Naive B cell (primary cell): ENCODE data around the gene DGKI. TPM values are rescaled to one million over a fixed set of nuclear protein-coding genes. Genes with fewer than 3 reads are reported as not detected.
A peak's percentile ranks its signal among the peaks of the same experiment; 100 is the strongest.
"Not testable (repeated sequence)": the region's sequence is repeated elsewhere in the genome, so short reads cannot be mapped to it uniquely, and the experiment has no call there.

ENCODE experiments used
- ATAC-seq, 2 donors: fragments of 150-1000 bp; cut with Tn5 transposase; 2 replicates each; pipeline ENCODE4 v1.10.0; 2021; ENCODE audit warnings: low read depth in 2 of 2, mild to moderate bottlenecking in 2 of 2, moderate library complexity in 2 of 2
- DNase-seq: peaks from one replicate; pipeline ENCODE4 v3.0.0; 2022
- H3K27ac Mint-ChIP-seq, 6 donors: one replicate each; pipeline ENCODE4 v1.8.0; 2020 to 2022; ENCODE audit warnings: mild to moderate bottlenecking in 6 of 6, mixed read lengths in 6 of 6, moderate library complexity in 5 of 6, inconsistent platforms in 2 of 6
- H3K27me3 Mint-ChIP-seq, 3 donors: one replicate each; pipeline ENCODE4 v1.8.0; 2021 to 2022; ENCODE audit warnings: mixed read lengths in 3 of 3, mild to moderate bottlenecking in 1 of 3
- H3K36me3 Mint-ChIP-seq, 2 donors: one replicate each; pipeline ENCODE4 v1.8.0; 2020 to 2022; ENCODE audit warnings: mixed read lengths in 2 of 2, inconsistent platforms in 1 of 2, mild to moderate bottlenecking in 1 of 2
- H3K4me1 Mint-ChIP-seq, 3 donors: one replicate each; pipeline ENCODE4 v1.8.0; 2020 to 2022; ENCODE audit warnings: mixed read lengths in 3 of 3, inconsistent platforms in 1 of 3, mild to moderate bottlenecking in 1 of 3, moderate library complexity in 1 of 3
- H3K4me3 Mint-ChIP-seq, 8 donors: one replicate each; pipeline ENCODE4 v1.8.0; 2020 to 2022; ENCODE audit warnings: mild to moderate bottlenecking in 8 of 8, mixed read lengths in 8 of 8, moderate library complexity in 8 of 8, inconsistent platforms in 2 of 8
- H3K9me3 Mint-ChIP-seq, 7 donors: one replicate each; pipeline ENCODE4 v1.8.0; 2020 to 2022; ENCODE audit warnings: mixed read lengths in 7 of 7, mild to moderate bottlenecking in 5 of 7, inconsistent platforms in 2 of 7, moderate library complexity in 1 of 7
- polyA plus RNA-seq, 6 donors: library from polyadenylated mRNA; unstranded; fragments of 300-500 nt; fragmentation: Illumina TruSeq; gene quantifications; one replicate each; pipeline ENCODE4 v1.2.3, GENCODE V29; 2021; ENCODE audit warnings: low read depth in 6 of 6

Gene DGKI
- polyA plus RNA-seq, 6 donors from 2014 or later, result not detected

DNA sequence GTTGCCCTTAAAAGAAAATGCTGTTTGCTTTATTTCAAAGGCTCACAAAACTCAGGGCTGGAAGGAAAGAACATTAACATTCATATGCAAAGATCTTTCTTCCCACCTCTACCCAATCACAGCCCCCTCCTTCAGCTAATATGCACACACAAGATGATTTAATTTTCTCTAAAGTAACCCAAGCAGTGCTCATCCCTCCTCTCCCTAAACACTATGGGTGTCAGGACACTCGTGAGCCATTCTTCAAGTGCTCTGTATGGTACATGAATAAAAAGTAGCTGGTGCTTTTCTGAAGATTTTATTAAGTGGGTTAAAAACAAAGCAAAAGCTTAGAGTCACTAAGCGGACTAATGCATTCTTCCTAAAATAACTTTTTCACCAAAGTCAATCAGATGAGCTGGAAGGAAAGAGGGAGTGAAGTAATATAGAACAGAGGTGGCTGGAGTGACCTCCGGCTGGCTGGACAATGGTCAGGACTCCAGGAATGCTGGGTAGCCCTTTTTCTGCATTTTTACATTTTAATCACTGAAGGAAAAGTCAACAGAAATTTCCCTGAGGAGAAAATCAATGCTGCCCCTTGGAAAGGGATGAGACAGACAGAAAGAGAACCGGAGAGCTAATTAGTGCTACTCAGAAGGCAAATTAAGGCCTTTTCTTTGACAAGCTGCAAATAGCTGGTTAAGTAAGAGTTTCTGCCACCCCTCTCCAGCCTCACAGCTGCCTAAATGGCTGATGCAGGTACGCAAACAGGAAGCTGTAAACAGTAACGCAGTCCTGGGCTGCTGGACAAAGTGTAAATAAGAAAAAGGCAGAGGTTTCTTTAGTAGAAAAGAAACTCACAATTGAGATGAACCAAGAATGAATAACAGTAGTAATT lies 6.6 kb downstream of the DGKI start:
- peaks cover 26 to 60% (median 60%) of the 10 kb centered on the region in 3 donors for H3K27me3 Mint-ChIP-seq

GRCh38 chr7:137838706-137839315 lies 8.0 kb downstream of the DGKI start:
- DNase-seq (no peak), ATAC-seq (no peak)
- Mint-ChIP-seq H3K27me3 (peaks cover 18 to 53% (median 47%) of the 10 kb centered on the region in 3 donors), H3K27ac (no peak overlapping the region), H3K4me1 (no peaks in the 10 kb centered on the region), H3K9me3 (peaks cover 0 to 5% (median 3%) of the 10 kb centered on the region in 7 donors), H3K36me3 (no peaks in the 10 kb centered on the region), H3K4me3 (no peak overlapping the region)

More for the DNA sequence above, 6.6 kb downstream of the DGKI start:
- no peak overlapping the region for H3K27ac Mint-ChIP-seq
- H3K9me3 Mint-ChIP-seq, result peaks cover 0 to 6% (median 0%) of the 10 kb centered on the region in 7 donors
- no peaks in the 10 kb centered on the region for H3K4me1 Mint-ChIP-seq
- no peak for ATAC-seq
- no peaks in the 10 kb centered on the region for H3K36me3 Mint-ChIP-seq
- peak overlapping the region in 1 of 8 donors; percentile 59 for H3K4me3 Mint-ChIP-seq
- DNase-seq, result no peak

DNA sequence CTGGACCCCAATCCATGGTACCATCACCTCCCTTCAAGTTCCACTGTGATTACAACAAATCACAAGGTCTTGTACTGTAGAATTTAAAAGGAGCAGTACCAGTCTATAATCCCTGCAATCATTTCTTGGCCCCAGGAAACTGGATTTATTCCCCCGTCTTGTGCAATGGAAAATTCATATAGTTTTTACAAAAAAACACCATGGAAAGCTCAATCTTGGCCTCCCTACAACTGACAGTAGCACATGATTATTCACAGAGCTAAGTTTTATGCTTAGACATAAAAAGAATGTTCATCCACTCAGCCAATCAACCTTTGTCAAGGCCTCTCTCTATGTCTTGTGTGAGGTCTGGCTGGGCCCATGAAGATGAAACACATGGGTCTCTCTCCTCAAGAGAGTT lies 10.2 kb downstream of the DGKI start:
- no peaks in the 10 kb centered on the region for H3K4me1 Mint-ChIP-seq
- H3K9me3 Mint-ChIP-seq, result peaks cover 3 to 24% (median 18%) of the 10 kb centered on the region in 7 donors
- no peak for DNase-seq
- H3K4me3 Mint-ChIP-seq, result no peak overlapping the region
- no peak for ATAC-seq
- H3K36me3 Mint-ChIP-seq, result peaks cover 6 to 8% of the 10 kb centered on the region in 2 donors
- peaks cover 17 to 35% (median 25%) of the 10 kb centered on the region in 3 donors for H3K27me3 Mint-ChIP-seq
- H3K27ac Mint-ChIP-seq, result no peak overlapping the region

DNA sequence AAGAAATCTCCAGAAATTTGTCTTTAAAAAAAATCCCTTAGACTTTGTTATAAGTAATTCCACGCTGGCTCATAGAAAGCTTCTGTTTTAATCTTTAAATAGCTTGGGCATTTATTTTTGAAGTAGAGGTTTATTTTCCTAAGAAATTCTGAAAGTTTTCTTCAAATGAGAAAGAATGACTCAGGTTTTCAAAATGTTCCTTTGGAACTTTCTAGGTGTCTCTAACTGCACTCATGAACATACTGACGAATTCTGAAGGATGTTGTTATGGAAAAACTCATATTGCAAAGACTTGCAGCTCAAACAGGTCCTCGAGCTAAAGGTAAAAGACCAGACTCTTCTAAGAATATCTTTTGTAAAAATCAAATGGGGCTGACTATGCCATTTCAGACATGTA lies 10.7 kb downstream of the DGKI start:
- H3K36me3 Mint-ChIP-seq, result peaks cover 6 to 8% of the 10 kb centered on the region in 2 donors
- H3K27me3 Mint-ChIP-seq, result peaks cover 17 to 32% (median 21%) of the 10 kb centered on the region in 3 donors
- H3K27ac Mint-ChIP-seq, result no peak overlapping the region
- H3K9me3 Mint-ChIP-seq, result peaks cover 3 to 28% (median 18%) of the 10 kb centered on the region in 7 donors
- ATAC-seq (no peak), DNase-seq (no peak)
- H3K4me1 Mint-ChIP-seq, result no peaks in the 10 kb centered on the region
- no peak overlapping the region for H3K4me3 Mint-ChIP-seq

DNA sequence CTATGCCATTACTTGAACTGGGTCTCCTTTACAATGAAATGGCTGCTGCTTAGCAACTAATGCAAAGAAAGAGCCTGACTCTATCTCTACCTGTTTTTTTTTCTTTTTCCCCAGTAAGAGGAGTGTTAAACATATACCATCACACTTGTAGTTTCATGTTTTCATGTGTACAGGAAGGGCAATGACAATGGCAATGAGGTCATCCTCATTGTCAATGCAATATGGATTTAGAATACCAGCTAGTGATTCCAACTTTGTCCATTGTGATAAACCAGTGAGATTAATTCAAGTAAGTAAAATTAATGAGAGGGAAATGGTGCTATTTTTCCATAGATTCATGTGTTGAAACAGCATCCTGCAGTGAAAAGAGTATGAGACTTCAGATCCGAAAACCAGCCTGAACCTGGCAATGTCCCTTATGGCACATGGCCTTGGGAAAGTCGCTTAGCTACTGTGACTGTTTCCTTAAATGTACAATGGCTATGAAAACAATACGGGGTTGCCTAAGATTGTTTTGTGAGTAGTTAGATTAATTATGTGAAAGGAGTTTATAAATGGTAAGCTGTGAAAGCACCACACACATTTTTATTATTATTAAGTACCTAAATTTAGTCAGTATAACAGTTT lies 11.2 kb downstream of the DGKI start:
- Mint-ChIP-seq H3K9me3 (peaks cover 3 to 33% (median 18%) of the 10 kb centered on the region in 7 donors), H3K36me3 (peaks cover 6 to 8% of the 10 kb centered on the region in 2 donors), H3K27me3 (peaks cover 18 to 32% (median 21%) of the 10 kb centered on the region in 3 donors), H3K4me1 (no peaks in the 10 kb centered on the region), H3K27ac (no peak overlapping the region), H3K4me3 (no peak overlapping the region)
- no peak for DNase-seq
- ATAC-seq, result no peak

DNA sequence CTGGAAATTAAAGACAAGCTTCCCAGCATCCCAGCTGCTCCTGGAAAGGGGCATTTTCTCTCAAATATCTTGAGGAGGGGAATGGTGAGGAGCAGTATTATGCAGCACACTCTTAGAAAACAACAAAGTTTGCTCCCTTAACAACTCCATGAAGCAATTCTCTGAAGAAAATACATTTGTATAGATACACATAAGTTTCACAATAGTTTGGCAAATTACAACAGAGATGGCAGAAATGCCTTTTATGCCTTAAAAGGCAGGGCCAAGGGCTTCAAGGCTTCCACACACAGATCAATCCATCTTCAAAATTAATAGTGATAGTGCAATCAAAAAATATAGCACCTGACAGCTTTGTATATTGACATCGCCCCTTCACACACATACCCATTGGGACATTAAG lies 12.2 kb downstream of the DGKI start:
- no peak for DNase-seq
- H3K27me3 Mint-ChIP-seq, result peaks cover 13 to 26% (median 21%) of the 10 kb centered on the region in 3 donors
- no peak for ATAC-seq

DNA sequence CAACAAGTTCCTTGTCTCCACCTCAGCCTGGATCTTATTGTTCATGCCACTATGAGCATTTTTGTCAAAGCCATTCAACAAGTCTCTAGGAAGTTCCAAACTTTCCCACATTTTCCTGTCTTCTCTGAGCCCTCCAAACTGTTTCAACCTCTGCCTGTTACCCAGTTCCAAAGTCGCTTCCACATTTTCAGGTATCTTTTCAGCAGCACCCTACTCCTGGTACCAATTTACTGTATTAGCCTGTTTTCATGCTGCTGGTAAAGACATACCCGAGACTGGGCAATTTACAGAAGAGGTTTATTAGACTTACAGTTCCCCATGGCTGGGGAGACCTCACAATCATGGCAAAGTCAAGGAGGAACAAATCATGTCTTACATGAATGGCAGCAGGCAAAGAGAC lies 13.8 kb downstream of the DGKI start:
- Mint-ChIP-seq H3K27me3 (peaks cover 10 to 15% (median 13%) of the 10 kb centered on the region in 3 donors), H3K9me3 (peaks cover 3 to 34% (median 18%) of the 10 kb centered on the region in 7 donors)
- H3K4me3 Mint-ChIP-seq, DNase-seq, H3K4me1 Mint-ChIP-seq, H3K27ac Mint-ChIP-seq, ATAC-seq, H3K36me3 Mint-ChIP-seq: not testable (repeated sequence)

More for the DNA sequence above, 12.2 kb downstream of the DGKI start:
- H3K4me3 Mint-ChIP-seq, result no peak overlapping the region
- H3K9me3 Mint-ChIP-seq, result peaks cover 3 to 34% (median 18%) of the 10 kb centered on the region in 7 donors
- H3K36me3 Mint-ChIP-seq, result peaks cover 6 to 8% of the 10 kb centered on the region in 2 donors
- no peaks in the 10 kb centered on the region for H3K4me1 Mint-ChIP-seq
- no peak overlapping the region for H3K27ac Mint-ChIP-seq

GRCh38 chr7:137832382-137832781 lies 14.4 kb downstream of the DGKI start:
- Mint-ChIP-seq H3K27ac (no peak overlapping the region), H3K9me3 (peaks cover 3 to 34% (median 18%) of the 10 kb centered on the region in 7 donors), H3K27me3 (peaks cover 13 to 22% (median 16%) of the 10 kb centered on the region in 3 donors), H3K36me3 (peaks cover 6 to 8% of the 10 kb centered on the region in 2 donors), H3K4me3 (no peak overlapping the region), H3K4me1 (no peaks in the 10 kb centered on the region)
- DNase-seq (no peak), ATAC-seq (no peak)

GRCh38 chr7:137831555-137831954 lies 15.2 kb downstream of the DGKI start:
- Mint-ChIP-seq H3K27me3 (peaks cover 15 to 24% (median 17%) of the 10 kb centered on the region in 3 donors), H3K9me3 (peaks cover 3 to 34% (median 18%) of the 10 kb centered on the region in 7 donors)
- H3K4me3 Mint-ChIP-seq, H3K36me3 Mint-ChIP-seq, ATAC-seq, H3K27ac Mint-ChIP-seq, DNase-seq, H3K4me1 Mint-ChIP-seq: not testable (repeated sequence)

GRCh38 chr7:137829337-137829992 lies 17.3 kb downstream of the DGKI start:
- no peak for DNase-seq
- peaks cover 9 to 17% (median 13%) of the 10 kb centered on the region in 3 donors for H3K27me3 Mint-ChIP-seq
- H3K4me3 Mint-ChIP-seq, result no peak overlapping the region
- ATAC-seq, result no peak
- H3K27ac Mint-ChIP-seq, result no peak overlapping the region
- H3K4me1 Mint-ChIP-seq, result no peaks in the 10 kb centered on the region
- peaks cover 2 to 34% (median 19%) of the 10 kb centered on the region in 7 donors for H3K9me3 Mint-ChIP-seq
- peaks cover 6 to 8% of the 10 kb centered on the region in 2 donors for H3K36me3 Mint-ChIP-seq

DNA sequence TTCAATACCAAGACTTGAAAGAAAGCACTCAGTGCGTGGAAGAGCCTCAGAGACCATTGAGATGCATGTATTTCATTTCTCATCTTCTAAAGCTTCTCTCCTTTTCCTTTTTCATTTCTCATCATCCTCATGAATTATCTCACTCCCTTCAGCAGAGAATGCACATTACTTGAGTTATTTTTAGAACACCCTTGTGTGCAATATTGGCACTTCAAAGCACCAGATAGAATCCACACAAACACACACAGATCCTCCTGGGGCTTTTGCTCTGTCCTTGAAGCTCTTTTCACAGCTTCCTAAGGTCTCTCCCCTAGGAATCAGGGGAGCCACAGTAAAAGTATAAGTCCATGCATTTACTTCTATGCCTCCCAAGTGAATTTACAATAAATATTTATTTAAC lies 18.3 kb downstream of the DGKI start:
- Mint-ChIP-seq H3K4me3 (no peak overlapping the region), H3K9me3 (peaks cover 0 to 25% (median 17%) of the 10 kb centered on the region in 7 donors), H3K27me3 (peaks cover 9 to 17% (median 13%) of the 10 kb centered on the region in 3 donors), H3K27ac (peak overlapping the region in 1 of 6 donors; percentile 58), H3K4me1 (no peaks in the 10 kb centered on the region), H3K36me3 (peaks cover 6 to 8% of the 10 kb centered on the region in 2 donors)
- ATAC-seq (no peak), DNase-seq (no peak)

DNA sequence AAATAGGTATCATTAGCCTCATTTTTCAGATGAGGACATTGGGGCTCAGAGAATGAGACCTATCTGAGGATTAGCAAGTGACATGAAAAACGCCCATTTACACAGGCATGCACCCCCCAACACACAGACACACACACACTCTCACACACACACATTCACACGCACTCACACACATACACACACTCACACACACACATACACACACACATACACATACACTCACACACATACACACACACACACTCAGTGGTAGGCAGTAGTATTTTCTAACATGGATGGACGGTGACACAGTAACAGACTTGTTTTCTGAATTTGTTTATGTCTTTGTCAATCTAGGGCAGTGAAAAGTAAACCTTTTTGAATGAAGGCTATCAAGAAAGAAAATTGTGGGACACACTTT lies 21.3 kb downstream of the DGKI start:
- peaks cover 0 to 4% (median 0%) of the 10 kb centered on the region in 7 donors for H3K9me3 Mint-ChIP-seq
- H3K36me3 Mint-ChIP-seq, result no peaks in the 10 kb centered on the region
- peaks cover 9 to 26% (median 11%) of the 10 kb centered on the region in 3 donors for H3K27me3 Mint-ChIP-seq
- no peak overlapping the region for H3K4me3 Mint-ChIP-seq
- ATAC-seq, result no peak
- H3K27ac Mint-ChIP-seq, result no peak overlapping the region
- no peaks in the 10 kb centered on the region for H3K4me1 Mint-ChIP-seq
- no peak for DNase-seq
